Measurements from ENCODE around the gene RUVBL1.

Gene RUVBL1

DNA sequence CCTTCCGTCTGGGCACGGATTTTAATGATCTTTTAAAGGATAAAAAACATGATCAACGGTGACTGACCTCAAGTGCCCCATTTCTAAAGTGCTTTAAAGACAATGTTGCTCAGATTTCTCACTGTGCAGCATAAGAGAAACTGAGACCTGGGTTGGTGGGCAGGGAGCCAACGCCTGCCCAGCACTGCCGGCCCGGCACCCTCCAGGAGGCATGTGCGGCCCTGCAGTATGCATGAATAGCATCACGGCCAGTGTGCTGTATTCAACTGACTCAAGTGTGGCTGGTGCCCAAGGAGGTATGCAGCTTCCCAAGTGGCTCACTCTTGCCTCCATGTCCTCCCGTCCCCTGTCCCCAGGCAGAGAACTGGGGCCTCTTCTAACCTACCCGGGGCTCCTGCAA is 41.1 kb downstream of the RUVBL1 start:
- no peak for DNase-seq (ENCODE audit: low read depth)

GRCh38 chr3:128081846-128082245 is 41.8 kb downstream of the RUVBL1 start:
- no peak for DNase-seq (ENCODE audit: low read depth)

DNA sequence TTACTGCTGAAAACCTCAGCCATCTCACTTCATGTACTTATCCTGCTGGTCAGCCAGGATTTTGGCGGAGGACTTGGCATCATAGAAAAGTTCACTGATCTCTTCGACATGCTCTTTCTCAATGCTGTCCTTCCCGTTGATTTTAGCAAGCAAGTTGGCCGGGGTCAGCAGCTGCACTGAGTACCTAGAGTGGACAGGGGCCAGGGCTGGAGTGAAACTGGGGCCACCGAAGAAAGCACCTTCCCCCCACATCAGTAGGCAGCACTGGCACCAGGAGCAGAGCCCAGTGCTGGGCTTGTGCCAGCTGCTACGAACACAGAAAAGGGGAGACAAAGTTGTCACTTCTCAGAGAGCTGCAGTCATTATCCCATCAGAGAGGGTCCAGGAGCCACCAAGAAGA is 42.4 kb downstream of the RUVBL1 start:
- no peak for DNase-seq (ENCODE audit: low read depth)

- DNase-seq (ENCODE audit: low read depth): no peak
These were observed 43.1 kb downstream of the RUVBL1 start for GRCh38 chr3:128080323-128081080.

GRCh38 chr3:128079823-128080222 is 43.8 kb downstream of the RUVBL1 start:
- DNase-seq (ENCODE audit: low read depth): no peak

DNA sequence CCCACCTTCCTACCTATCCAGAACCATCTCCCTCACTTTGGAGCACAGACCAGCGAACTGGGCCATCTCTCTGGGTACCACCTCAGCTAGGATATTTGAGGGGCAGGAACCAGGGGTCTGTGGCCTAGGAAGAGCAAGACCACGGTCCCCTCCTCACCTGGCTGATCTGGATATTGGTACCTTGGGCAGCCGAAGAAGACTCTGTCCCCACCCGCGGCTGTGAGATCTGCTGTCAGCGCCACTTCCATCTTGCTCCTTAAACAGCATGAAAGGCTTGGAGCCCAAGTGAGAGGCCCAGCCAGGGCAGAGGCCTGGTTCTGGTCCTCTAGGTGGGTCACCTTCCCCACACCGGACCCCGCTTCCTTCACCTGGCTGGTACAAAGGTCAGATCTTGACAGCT is 44.7 kb downstream of the RUVBL1 start:
- no peak for DNase-seq (ENCODE audit: low read depth)

GRCh38 chr3:128078322-128078721 is 45.3 kb downstream of the RUVBL1 start:
- no peak for DNase-seq (ENCODE audit: low read depth)

GRCh38 chr3:128077665-128078064 is 45.9 kb downstream of the RUVBL1 start:
- DNase-seq (ENCODE audit: low read depth): no peak

DNA sequence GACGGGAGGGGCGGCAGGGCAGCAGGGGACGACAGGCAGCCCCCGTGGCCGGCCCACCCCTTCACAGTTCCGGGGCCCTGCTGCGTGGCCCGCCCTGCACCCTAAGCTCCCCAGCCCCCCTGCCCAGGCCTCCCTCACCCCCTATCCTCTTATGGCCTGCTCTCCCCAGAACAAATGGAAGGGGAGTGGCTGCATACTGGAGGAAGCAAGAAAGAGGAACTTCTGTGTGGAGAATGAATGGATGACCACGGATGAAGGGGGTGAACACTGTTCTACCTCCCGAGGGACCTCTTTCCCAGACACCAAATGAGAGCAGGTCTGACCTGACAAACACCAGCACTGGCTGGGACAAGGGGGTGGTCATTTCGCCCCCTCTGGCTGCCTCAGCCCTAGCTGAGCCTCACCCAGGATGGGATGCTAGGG is 46.4 kb downstream of the RUVBL1 start:
- DNase-seq (ENCODE audit: low read depth): no peak

DNA sequence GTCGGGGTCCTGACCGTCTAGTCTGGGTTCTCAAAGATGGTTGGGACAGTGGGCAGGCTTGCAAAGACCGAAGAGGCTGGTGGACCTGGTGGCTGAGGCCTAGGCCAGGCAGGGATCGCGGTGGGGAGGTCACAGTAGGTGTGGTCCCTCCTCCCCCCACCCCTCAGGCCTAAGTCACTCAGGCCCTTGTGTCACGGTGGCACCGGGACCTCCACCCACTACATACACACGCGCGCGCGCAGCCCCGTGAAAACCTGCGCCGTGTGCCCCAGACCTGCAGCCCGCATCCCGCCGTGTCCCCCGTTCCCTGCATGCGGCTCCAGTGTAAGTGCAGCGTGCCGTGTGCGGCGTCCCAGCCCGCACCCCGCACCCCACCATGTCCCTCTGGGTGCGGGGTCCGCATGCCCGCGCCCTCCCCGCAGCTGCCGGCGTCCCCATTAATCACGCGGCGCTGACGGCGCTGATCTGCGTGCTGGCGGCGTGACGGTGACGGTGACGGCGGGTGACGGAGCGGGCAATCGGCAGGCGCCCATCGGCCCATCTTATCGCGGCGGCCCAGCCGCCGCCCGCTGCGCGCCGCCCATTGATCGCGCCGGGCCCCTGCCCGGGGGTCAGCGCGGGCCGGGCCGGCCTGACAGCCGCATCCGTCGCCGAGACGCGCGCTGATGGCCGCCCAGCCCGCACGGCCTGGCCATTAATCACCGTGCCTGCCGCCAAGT is 47.0 kb downstream of the RUVBL1 start:
- DNase-seq (ENCODE audit: low read depth): peak; percentile 15

DNA sequence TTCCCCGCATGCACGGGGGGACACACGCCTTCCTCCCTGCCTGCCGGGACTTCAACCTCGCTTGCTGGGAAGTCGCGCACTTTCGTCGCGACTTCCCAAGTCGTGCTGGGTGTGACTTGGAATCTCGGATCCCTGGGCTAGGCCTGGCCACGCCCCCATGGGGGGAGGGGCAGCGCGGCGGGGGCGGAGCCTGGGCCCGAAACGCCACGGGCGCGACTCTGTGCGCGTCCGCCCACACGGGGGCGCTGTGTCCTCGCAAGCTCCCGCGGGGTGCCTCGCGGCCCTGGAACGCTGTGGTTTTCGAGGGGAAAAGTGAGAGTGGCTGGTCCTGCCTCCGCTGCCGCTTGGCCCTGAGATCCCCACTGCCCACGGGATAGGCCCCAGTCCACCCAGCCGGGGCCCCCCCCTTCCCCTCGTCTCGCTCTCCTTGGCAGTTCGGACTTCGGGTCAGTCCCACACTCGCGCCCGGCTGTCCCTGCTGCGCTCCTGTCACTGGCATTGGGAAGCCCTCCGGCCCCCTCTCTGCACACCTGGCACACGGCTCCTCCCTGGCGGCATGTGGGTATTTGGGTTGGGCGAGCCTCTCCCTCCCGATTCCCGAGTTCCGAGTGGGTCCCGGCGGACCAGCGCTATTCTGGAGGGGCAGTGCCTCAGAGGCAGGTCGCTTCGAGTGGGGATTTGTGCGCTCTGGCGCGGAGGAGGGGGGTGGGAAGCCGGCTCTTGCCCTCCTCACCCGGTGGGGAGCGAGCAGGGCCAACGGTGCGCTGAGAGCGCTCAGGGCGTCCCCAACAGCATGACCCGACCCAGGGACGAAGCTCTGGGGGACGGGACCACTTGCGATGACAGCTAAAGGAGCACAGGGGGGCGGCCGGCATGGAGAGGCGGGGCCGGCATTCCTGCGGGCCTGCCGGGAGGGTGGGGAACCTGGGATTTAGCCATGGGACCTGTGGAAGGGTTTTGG is 47.8 kb downstream of the RUVBL1 start:
- DNase-seq (ENCODE audit: low read depth): peak; percentile 81

DNA sequence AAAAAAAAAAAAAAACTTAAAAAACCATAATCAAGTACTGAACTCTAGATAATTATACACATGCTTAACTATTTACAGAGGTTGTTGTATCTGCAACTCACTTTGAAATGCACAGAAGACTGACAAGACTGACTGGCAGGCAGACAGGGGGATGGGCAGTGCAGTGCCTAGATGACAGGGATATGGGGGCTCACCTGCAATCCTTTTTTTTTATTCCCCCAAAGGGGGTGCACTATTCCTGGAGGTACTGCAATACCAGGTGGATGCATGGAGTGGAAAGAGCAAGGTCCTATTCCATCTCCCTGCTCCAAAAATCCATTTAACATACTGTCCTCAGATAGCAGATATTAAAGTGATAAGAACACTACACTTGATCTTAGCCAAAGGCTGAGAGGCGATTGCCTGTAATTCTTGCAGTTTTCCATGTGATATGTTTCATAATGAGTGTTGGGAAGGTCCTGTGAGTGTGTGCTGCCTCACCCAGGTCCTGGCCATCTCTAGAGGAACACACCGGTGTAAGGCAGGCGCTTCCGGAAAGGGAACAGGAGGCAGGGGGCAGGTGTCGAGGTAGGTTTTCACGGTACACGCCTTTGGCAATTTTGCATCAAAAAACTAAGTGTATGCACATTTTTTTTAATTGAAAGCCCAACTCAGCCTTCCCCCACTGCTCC is 48.6 kb downstream of the RUVBL1 start:
- DNase-seq (ENCODE audit: low read depth): no peak

- DNase-seq (ENCODE audit: low read depth): no peak
These were observed 49.8 kb downstream of the RUVBL1 start for GRCh38 chr3:128073807-128074206.

DNA sequence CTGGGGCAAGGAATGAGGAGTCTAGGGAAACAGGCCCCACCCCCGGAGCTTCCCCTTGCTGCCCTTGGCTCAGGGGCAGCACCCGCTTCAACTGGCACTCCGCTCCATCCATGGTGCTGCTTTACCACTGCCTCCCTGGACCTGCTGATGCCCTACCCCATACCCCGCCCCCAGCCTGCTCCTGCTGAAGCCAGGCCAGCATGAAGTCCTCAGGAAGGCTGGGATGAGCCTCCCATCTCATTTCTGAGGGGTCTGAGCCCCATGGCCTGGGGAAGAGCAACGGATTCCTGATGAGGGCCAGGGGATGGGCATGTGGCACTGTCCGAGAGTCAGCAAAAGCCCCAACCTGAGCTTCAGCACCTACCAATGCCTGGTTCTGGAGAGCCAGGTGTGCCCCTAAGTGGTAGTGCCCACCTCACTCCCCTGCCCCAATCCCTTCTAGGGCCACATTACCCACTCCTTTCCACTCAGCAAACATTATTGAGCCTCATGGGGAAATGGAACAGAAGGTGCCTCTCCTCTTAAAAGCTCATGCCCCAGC is 50.4 kb downstream of the RUVBL1 start:
- DNase-seq (ENCODE audit: low read depth): no peak

DNA sequence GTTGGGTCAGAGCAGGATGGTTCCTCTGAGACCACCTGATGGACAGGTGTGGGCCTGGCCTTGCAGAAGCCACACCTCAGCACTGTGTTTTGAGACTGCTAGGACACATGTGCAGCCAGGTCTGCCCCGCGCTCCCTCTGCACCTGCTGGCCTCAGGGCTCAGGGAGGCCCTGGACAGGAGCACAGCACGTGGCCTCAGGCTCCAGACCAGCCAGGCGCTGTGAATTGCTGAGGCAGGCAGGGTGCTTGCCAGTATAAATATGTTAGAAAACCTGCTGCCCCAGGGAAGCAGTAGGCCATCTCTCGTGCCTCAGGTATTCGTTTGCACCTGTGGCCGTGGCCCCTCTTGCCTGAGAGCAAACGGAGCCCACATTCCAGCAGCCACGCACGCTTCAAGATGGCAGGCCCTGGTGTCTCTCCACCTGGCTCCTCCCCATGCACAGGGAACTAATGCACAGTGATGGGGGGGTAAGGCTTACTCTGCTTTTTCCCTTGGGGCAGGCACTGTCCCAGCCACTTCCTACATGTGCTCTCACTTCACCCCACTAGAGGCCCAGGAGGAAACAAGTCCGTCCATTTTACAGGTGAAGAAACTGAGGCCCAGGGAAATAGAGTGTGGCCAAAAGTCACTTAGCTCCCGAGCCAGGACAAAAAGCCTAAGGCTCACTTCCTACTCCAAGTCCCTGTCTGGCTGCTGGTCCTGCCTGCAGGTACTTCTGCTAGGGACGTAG is 51.0 kb downstream of the RUVBL1 start:
- DNase-seq (ENCODE audit: low read depth): no peak

DNA sequence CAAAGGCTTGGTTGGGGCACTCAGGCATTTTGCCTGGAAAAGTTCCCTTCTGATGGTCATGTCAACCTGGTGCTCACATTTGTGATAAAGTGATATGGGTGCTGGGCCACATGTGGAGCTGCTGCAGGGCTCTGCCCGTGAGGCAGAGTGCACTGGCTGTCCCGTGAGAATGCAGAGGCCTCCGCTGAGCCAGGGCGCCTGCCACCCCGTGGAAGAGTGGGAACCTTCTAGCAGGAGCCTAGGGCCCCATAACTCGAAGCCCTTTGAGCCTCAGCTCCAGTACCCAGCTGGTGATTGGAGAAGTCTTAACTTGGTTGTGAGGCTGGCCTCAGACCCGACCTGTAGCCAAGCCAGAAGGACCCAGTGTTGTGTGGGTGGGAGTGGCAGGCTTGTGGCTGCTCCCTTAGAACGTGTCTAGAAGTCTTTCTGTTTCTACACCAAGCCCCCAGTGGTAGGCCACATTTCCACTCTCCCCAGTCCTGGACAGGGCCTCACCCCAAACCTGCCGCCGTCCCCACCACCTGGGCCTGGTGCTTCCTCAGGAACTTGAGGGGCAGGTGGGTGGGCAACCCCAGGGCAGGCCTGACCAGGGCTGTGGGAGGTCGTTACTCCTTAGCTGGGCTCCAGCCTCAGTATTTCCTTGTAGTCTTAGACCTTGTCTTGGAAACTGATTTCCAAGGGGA is 51.7 kb downstream of the RUVBL1 start:
- DNase-seq (ENCODE audit: low read depth): no peak

DNA sequence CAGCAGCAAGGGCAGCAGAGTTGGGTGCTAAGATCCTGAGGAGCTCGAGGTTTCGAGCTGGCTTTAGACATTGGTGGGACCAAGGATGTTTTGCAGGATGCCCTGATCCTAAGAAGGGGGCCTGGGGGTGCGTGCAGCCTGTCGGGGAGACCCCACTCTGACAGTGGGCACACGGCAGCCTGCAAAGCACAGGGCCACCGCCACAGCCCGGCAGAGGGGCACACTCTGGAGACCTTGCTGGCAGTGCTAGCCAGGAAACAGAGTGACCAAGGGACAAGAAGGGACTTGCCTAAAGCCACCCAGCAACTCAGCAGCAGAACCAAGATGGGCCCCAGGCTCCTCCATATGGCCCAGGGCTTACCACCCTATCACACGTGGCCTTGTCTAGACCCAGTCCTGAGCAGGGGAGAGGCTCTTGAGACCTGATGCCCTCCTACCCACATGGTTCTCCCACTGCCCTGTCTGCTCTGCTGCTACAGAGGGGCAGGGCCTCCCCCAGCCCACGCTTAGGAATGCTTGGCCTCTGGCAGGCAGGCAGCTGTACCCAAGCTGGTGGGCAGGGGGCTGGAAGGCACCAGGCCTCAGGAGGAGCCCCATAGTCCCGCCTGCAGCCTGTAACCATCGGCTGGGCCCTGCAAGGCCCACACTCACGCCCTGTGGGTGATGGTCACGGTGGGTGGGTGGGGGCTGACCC is 52.6 kb downstream of the RUVBL1 start:
- DNase-seq (ENCODE audit: low read depth): no peak

DNA sequence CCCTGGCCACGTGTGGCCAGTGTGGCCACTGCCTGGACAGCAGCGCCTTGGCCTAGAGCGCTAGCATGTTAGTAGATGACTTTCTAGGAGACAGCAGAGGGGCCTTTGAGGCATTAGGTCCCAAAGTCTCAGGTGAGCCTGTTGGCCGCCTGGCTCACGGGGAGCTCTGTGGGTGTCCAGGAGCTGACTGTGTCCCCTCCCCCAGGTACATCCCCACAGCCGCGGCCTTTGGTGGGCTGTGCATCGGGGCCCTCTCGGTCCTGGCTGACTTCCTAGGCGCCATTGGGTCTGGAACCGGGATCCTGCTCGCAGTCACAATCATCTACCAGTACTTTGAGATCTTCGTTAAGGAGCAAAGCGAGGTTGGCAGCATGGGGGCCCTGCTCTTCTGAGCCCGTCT is 54.3 kb downstream of the RUVBL1 start:
- no peak for DNase-seq (ENCODE audit: low read depth)

DNA sequence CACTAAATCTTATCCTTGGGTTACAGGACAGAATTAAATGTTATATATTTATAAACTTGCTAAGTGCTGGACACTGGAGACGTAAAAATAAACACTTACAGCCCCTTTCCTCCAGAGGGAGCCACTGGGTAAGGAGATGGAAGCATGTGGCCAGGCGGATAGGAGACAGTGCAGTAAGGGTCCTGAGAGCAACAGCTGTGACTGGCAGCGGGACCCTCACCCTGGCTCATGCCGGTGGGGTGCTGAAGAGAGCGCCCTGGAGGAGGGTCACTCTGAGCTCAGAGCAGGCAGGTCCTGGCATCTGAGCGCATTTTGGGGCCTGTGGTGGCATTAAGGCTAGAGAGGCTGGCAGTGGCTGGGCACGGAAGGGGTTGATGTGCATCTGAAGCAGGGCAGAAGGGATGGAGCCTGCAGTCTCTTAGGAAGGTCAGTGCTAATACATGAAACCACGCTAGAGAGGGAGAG is 55.4 kb downstream of the RUVBL1 start:
- DNase-seq (ENCODE audit: low read depth): no peak

DNA sequence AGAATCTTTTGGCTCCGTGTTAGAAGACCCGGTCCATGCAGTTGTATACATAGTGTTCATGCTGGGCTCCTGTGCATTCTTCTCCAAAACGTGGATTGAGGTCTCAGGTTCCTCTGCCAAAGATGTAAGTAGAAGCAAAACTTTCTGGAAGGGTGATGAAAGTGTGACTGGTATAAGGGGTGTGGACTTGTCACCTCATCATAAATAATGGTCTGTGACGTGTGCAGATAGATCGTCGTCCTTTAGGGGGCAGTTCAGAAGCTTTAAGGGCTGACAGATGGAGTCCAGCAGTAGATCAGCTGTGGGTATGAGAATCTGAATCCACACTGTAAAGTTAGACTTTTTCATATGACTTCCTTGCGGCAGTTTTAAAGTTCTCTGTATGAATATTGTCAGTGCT is 56.1 kb downstream of the RUVBL1 start:
- DNase-seq (ENCODE audit: low read depth): no peak

Measured in activated T-helper 9 cell treated with anti-CD3 and anti-CD28 coated beads, Interleukin-2, amount 50 U/mL, for 16 hours (primary cell).